HG02678 (cell line): ENCODE data around the gene TPRG1L.

Experiments
- ATAC-seq: cut with Tn5 transposase; IDR thresholded peaks from one replicate; pipeline ENCODE4 v1.9.1; 2021; ENCODE audit warnings: mild to moderate bottlenecking, moderate library complexity; ENCODE audit not compliant: unreplicated experiment

The TPRG1L gene

GRCh38 chr1:3659093-3659492 lies 34.3 kb downstream of the TPRG1L start:
- no peak for ATAC-seq

DNA sequence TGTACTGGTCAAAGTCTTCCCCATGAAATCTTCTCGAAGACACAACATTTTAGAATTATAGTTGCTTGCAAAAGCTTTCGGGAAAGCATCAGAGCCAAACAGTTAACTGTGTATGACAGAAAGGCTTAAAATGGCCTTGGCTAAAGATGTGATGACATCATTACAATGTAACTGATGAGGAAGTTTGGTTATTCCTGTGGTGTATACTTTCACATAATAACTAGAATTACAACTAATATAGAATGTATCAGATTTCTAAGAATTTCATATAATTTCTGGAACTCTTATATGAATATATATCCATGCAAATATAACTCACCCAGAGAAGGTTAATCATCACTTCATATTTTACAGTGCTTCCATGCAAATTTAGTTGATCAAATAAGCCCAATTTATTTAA lies 35.9 kb downstream of the TPRG1L start:
- no peak for ATAC-seq

GRCh38 chr1:3661631-3662030 lies 36.8 kb downstream of the TPRG1L start:
- no peak for ATAC-seq

DNA sequence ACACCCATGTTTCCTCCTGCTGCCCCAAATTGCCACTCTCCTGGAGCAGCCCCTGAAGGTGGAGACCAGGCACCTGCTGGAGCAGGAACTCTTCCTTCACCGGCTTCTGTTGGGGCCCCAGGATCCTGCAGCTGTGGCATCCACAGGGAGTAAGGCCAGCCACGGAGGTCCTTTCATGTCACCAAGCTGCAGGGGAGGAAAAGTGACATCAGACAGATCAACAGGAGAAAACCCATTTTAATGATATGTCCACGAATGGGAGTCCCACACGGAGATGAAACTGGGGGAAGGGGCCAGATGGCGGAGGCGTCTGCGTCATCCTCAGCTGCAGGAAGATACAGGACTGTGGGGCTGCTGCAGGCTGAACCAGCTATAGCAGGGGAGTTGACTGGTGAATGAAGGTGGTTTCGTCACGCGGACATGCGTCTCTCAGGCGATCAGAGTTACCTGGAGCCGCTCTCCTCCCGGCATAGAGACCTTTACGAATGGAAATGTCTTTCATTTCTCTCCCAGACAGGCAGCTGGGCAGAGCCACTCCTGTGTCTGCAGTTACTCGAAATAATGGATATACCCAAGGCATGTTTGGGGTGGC lies 37.4 kb downstream of the TPRG1L start:
- no peak for ATAC-seq

- no peak for ATAC-seq
Measured at GRCh38 chr1:3663999-3664699, 39.3 kb downstream of the TPRG1L start.

- ATAC-seq: no peak
Measured at GRCh38 chr1:3664700-3665375, 40.0 kb downstream of the TPRG1L start.

GRCh38 chr1:3668148-3668547 lies 43.3 kb downstream of the TPRG1L start:
- no peak for ATAC-seq

DNA sequence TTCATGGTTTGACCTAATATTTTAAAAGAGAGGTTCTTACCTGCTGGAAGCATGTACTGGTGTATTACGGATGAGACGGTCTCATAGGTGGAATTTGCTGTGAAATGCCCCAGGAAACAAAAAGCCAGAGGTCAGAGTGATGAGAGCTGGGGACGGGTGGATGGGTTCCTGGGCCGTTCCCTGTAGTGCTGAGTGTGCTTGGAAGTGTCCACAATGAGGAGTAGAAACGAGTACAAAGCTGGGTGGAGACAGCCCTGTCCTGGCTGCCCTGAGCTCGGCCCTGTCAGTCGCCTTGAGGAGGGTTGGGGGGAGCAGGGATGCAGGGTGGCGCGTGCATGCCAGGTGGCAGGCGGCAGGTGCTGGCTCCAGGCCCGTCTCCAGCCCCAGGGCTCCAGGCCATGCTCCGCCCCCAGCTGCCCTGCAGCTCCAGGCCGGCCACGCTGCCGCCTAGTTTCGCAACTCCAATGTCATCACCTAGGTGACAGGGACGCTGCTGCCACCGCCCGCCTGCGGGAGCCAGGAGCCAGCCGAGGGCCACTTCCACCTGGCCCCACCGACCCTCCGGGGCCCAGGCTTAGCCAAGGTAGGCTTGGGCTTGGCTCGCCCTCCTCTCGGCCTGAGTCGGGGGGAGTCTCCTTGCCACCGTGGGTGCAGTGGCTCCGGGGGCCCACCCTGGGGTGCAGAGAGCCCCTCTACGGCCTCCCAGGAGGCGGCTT lies 43.9 kb downstream of the TPRG1L start:
- no peak for ATAC-seq

- no peak for ATAC-seq
Measured at GRCh38 chr1:3669421-3669821, 44.6 kb downstream of the TPRG1L start.

- no peak for ATAC-seq
Measured at GRCh38 chr1:3669971-3670431, 45.2 kb downstream of the TPRG1L start.

GRCh38 chr1:3670823-3671265 lies 46.0 kb downstream of the TPRG1L start:
- ATAC-seq: no peak

GRCh38 chr1:3671371-3672180 lies 46.8 kb downstream of the TPRG1L start:
- no peak for ATAC-seq

DNA sequence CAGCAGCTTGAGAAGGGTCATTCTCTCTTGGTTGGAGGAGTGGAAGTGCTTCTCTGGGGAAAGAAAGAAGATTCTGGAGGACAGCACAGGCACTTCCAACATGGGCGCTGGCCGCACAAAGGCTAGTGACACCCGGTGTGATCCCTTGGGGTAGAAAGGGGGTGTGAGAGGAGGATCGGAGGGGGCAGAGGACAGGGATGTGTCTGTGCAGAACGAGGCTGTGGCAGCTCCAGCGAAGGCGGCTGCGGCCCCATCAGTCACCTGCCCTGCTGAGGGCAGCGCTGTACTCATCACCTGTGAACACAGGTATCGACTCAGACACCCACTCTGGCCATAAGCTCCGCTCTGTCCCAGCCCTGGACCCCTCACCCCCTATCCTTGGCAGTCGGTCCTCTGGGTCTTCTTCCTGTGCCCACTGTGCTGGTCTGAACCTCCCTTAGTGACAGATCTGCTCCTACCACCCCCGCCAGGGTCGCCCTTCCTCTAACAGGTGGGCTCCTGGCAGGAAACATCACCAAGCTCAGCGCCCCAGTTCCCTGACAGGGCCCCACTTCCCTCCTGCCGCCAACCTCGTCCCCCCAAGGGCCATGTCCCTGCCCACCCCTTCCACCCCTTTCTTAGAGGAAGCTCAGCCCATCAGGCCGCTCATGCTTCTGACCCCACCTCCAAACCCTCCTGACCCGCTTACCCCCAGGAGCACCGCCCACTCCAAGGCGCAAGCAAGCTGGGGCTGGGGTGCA lies 47.6 kb downstream of the TPRG1L start:
- ATAC-seq: no peak

- no peak for ATAC-seq
Measured at GRCh38 chr1:3672971-3673361, 48.2 kb downstream of the TPRG1L start.

DNA sequence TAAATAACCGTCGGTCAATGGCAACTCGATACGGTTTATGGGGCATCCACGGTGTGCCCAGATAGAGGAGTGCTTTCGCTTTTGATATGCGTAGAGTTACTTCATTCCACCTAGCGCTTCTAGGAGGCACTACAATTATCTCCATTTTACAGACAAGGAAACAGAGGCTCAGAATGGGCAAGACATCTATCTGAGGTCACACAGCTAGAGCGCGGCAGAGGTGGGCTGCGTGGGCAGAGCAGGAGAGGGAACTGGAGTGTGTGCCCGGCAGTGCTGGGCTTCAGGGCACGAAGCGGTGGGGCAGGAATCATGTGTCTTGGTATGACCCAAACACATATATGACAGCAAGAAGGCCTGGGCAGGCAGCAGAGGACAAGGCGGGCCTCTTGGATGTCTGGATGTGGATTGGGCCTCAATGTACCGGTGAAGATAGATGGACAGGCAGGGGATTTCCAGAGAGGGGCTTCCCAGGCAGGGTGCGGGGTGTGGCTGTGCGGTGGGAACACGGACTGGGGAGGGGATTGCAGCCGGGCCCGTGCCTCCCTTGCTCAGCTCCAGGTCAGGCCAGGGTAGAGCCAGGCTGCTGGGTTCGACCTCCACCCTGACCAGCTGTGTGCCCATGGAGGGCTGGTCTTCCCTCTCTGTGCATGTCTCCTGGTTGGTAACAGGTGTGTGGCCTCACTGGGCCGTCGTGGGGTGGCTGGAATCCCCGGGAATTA lies 48.7 kb downstream of the TPRG1L start:
- no peak for ATAC-seq

DNA sequence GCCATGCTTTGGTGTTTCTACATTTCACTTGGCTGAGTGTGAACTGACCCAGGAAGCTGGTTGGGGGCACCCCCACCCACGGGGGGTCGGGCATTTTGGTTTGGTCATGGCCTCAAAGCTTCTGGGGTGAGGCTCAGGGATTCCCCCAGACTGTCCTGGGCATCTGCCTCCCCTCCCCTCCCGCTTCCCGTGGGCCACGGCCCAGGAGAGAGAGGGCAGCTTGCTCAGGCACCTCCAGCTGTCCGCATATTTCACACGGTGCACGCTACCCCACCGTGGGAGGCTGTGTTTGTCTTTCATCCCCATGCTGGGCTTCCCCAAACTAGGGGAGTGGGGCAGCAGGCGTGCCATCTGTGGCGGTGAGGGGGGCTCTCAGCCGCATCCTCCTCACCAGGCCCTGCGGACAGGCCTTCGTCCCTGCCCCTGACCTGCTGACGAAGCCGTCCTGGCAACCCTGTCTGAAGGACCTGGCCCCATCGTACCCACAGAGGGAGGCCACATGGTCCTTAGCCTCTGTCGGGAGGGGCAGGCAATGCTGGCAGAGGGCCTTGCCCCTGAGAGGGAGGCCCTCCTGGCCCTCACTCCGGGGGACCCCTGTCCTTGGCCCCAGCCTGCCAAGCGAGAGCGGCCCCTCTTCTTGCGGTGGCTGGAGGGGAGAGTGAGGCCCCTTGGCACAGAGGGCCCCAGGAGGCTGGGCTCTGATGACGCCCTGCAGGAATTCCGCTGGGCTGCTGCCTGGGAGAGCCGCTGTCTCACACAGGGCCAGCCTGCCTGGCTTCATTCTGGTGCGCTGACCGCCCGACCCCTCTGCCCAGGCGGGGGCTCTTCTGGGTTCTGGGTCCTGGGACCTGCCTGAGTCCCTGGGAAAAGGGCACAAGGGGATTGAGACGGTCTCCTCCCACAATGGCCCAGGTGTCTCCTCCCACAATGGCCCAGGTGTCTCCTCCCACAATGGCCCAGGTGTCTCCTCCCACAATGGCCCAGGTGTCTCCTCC lies 49.6 kb downstream of the TPRG1L start:
- no peak for ATAC-seq

DNA sequence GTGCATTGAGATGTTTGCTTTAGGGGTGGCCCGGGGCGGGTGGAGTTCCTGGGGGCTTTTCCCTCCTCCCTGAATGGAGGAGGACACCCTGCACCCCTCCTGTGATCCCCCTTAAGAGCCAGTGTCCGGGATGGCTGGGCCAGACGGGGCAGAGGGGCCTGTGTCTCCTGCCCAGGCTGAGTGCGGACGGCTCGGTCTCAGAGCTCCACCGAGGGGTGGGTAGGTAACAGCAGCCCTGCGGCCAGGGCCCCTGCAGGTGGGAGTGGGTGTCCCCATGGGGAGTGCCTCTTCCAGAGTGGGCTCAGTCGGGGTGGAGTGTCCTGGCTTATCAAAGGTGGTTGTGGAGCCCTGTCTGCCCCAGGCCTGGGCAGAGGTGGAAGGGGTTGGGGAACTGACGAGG lies 50.6 kb downstream of the TPRG1L start:
- no peak for ATAC-seq
